Measurements from ENCODE around the gene PDE4B.
"Not testable (repeated sequence)": the region's sequence is repeated elsewhere in the genome, so short reads cannot be mapped to it uniquely, and the experiment has no call there.

PDE4B gene

DNA sequence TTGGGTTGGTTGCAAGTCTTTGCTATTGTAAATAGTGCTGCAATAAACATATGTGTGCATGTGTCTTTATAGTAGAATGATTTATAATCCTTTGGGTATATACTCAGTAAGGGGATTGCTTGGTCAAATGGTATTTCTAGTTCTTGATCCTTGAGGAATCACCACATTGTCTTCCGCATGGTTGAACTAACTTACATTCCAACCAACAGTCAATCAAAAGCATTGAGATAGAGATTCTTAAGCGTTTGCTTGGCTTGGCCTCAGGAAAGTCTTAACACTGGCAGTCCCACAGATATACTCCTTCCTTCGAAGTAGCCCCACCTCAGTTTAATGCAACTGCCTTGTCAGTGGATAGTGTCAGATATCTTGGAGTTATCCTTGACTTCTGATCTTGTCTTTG, 63.9 kb downstream of the PDE4B start:
- DNase-seq; in situ Hi-C loops (cut with MboI; ENCODE audit: low pct_unique_long_range_greater_than_20kb, low sequenced_read_pairs): not testable (repeated sequence)

DNA sequence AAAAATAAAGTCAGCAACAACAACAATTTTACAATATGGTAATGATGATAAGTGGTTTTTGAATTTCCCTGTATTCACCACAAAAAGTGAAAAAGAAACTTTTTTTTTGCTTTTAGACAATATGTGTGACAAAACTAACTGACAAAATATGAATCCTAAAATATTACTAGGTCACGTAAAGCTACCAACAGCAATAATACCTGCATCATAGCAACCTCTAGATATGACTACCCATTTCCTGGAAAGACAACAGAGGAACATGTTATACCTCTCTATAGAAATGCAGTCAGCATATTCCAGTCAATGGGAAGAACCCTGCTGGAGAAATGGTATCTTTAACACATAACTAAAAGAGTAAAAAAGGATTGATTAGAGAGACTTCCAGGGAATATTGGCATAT, 73.7 kb downstream of the PDE4B start:
- in situ Hi-C loops (cut with MboI; ENCODE audit: low pct_unique_long_range_greater_than_20kb, low sequenced_read_pairs) = no loop called here
- DNase-seq = no peak

DNA sequence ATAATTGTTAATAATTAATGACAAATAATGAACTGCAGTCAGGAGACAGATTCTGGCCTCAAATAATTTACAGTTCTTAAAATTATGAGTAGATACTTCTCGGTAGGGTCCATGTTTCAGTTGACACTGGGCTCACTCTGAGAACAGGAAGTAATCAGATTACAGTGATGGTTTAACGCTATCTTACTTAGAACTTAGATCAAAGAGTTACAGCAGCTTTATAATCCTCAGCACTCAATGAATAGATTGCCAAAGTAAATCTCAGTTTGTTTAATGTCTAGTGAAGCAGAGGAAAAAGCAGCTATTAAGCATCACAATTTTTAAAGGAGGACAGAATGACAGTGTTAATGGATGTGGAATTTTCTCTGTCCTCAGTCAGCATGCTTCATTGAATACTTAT, 79.6 kb downstream of the PDE4B start:
- in situ Hi-C loops (cut with MboI; ENCODE audit: low pct_unique_long_range_greater_than_20kb, low sequenced_read_pairs) = no loop called here
- peak; percentile 8 for DNase-seq

DNA sequence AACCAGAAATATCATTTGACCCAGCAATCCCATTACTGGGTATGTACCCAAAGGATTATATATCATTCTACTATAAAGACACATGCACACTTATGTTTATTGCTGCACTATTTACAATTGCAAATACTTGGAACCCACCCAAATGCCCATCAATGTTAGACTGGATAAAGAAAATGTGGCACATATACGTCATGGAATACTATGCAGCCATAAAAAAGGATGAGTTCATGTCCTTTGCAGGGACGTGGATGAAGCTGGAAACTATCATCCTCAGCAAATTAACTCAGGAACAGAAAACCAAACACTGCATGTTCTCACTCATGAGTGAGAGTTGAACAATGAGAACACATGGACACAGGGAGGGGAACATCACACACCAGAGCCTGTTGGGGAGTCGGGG, 85.6 kb downstream of the PDE4B start:
- DNase-seq; in situ Hi-C loops (cut with MboI; ENCODE audit: low pct_unique_long_range_greater_than_20kb, low sequenced_read_pairs): not testable (repeated sequence)

DNA sequence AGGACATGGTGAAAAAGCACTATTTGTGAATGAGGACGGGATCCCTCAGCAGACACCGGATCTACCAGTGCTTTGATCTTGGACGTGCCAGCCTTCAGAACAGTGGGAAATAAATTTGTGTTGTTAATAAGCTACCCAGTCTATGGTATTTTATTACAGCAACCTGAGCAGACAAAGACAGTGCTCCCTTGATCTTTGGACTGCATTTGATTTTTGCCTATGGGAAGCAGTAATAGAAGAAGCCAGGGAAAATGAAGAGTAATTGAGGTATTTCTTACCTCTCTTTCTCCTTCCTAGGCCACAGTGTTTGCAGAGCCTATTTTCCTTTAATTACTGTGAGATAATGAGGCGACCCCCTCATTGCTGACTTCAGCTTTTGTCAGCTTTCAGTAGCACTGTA, 87.9 kb downstream of the PDE4B start:
- in situ Hi-C loops (cut with MboI; ENCODE audit: low pct_unique_long_range_greater_than_20kb, low sequenced_read_pairs) = no loop called here
- no peak for DNase-seq

DNA sequence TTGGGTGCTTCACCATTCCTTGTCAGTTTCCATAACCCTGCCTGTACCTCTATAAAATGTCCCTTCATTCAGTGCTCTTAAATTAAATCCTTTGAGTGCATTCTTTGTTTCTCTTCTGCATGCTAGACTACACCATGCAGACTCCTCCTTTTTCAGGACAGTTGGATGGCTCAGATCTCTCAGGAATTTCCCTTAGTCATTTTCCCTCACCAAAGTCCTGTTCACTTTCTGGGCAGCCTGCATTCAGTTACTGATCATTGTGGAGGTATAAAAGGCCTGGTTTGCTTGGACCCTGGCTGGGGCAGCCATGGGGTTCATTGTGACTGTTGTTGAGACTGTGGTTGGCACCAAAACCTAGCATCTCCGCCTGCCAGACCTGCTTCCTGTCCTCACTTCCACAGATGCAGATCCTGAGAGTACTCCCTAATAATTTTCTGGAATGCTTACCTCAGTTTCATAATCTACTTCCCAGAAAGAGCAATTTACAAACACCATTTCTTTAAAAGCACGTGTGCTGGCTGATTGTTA, 88.4 kb downstream of the PDE4B start:
- DNase-seq = no peak
- in situ Hi-C loops (cut with MboI; ENCODE audit: low pct_unique_long_range_greater_than_20kb, low sequenced_read_pairs) = no loop called here

DNA sequence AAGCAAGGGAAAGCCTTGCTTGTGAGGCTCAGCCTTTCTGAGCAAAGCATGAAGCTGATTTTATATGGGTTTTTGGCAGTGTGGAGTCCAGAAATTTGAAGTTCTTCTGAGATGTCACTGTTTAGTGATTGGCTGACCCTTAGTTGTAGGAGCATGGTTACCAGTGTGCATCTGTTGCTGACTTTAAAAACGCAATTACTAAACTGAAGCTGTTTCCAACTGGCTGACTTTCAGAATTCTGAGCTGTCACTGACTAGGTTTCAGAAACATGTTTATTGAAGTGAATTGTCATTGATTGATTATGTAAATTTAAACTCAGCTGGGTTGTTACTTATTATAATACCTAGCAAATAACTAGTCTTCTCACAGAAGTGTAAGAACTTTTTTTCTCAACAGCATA, 89.4 kb downstream of the PDE4B start:
- DNase-seq = no peak
- in situ Hi-C loops (cut with MboI; ENCODE audit: low pct_unique_long_range_greater_than_20kb, low sequenced_read_pairs) = no loop called here

DNA sequence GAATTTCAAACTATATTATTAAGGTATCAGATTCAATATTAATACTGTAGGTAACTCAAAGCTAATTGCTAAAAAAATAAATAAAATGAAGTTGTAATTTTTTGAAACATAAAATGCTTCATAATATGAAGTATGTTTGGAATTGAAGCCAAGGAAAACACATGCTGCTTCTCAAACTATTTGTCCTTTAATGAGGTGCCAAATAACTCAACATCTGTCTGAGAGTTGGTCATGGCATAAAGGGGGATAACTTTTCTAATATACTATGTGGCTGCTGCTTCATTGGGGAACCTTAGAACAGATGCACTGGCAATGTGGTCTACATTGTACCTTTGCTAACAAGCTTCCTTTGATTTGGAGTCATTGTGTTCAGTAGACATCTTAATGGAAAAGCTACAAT, 96.7 kb downstream of the PDE4B start:
- in situ Hi-C loops (cut with MboI; ENCODE audit: low pct_unique_long_range_greater_than_20kb, low sequenced_read_pairs) = no loop called here

DNA sequence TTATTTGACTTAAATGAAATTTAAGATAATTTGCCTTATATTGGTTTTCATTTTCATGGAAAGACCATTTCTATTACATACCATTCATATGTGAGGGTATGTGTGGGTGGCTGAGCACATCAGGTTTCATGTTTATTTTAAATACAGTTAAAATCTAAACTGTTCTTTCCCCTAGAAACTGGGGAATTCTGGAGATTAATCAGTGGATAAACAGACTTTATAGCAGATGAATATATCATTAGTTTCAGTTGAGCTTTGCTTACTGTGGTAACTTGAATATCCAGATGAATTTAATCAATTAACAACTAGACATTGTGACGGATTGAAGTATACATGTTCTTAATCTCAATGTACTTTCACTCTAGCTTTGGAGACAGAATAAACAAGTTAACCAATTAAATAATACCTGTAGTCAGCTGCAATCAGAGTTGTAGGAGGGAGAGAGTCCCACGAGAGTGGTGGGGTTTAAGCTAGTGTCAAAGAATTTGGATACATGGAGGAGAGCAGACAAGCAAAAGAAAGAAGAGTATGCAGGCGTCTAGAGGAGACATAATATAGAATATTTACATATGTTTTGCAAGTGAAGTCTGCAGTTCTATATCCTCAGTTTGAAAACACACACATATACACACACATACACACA, 97.6 kb downstream of the PDE4B start:
- in situ Hi-C loops (cut with MboI; ENCODE audit: low pct_unique_long_range_greater_than_20kb, low sequenced_read_pairs) = no loop called here
- no peak for DNase-seq

More for the DNA sequence above, 96.7 kb downstream of the PDE4B start:
- DNase-seq = no peak

DNA sequence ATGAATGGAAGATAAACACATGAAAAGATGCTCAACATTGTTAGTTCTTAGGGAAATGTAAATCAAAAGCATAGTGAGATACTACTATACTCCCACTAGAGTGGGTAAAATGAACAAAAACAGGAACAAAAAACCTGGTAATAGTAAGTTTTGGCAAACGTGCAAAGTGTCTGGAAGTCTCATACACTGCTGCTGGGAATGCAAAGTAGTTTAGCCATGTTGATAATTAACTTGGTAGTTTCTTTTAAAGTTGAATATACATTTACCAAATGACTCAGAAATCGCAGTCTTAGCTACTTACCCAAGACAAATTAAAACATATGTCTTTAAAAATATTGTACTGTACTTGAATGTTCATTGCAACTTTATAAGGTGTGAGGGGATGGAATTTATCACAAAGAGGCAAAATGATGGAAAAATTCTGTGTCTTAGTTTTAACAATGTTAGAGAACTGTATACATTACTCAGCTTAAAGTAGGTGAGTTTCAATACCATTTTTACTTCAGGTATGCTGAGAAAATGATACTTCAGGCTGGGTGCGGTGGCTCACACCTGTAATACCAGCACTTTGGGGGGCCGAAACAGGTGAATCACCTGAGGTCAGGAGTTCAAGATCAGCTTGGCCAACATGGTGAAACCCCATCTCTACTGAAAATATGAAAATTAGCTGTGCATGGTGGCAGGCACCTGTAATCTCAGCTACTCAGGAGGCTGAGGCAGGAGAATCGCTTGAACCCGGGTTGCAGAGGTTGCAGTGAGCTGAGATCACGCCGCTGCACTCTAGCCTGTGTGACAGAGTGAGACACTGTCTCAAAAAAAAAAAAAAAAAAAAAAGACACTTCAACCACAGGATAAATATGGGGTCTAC, 102.3 kb downstream of the PDE4B start:
- DNase-seq = no peak
- in situ Hi-C loops (cut with MboI; ENCODE audit: low pct_unique_long_range_greater_than_20kb, low sequenced_read_pairs) = no loop called here

DNA sequence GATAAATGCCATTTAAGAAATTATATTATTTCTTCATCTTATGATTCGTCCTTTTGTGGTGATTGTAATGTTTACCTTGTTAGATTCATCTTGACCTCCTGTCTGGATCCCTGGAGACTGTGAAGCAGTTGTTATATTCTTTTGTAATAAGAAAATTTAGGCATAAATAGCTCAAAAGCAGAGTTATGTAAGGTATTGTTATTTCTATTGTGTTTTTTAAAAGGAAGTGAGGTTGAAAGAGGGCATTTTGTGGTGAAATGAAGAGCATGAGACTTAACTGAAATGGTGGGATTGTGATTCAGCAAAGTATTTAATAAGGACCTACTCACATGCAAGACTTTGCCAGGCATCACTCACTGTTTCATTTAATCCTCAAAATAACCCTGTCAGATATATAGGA, 104.0 kb downstream of the PDE4B start:
- DNase-seq = no peak
- in situ Hi-C loops (cut with MboI; ENCODE audit: low pct_unique_long_range_greater_than_20kb, low sequenced_read_pairs) = no loop called here

DNA sequence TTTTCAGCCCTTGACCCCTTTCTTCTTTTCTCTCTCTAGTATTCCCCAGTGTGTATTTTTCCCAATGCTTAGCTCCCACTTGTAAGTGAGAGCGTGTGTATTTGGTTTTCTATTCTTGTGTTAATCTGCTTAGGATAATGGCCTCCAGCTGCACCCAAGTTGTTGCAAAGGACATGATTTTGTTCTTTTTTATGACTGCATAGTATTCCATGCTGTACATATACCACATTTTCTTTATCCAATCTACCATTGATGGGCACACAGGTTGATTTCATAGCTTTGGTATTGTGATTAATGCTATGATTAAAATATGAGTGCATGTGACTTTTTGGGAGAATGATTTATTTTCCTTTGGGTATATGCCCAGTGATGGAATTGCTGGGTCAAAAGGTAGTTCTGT, 104.8 kb downstream of the PDE4B start:
- DNase-seq = no peak
- in situ Hi-C loops (cut with MboI; ENCODE audit: low pct_unique_long_range_greater_than_20kb, low sequenced_read_pairs) = no loop called here

DNA sequence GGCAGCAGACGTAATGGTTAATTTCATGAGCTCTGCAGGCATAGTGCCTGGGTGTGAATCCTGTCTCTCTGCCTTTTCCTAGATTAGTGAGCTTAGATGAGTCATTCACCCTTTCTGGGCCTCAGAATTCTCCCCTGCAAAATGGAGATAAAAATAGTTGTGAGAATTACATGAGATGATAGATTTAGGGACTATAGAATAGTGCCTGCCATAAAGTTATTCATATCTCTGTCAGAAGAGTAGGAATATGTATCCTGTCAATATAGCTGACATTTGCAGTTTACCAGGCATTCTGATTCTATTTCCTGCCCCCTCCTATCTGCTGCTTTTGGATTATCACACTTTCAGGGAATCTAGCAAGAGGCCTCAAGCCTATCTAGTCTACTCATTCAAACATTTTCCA, 112.0 kb downstream of the PDE4B start:
- no peak for DNase-seq

DNA sequence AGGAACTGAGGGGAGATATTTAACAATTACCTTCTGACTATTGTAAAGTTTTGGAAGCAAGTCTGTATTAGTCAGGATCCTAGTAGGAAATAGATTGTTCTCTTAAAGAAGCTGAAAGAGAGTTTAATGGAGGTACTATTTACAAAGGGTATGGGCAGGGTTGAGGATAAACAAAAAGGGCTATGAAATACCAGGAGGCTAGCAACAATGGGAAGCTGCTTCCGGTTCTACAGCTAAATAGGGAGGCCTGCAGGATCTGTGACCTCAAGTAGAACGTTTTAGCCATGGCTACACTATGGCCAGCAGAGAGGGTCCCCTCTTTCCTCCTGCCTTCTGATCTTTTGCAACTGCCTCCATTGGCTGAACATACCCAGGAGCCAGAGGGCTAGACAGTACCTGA, 117.7 kb downstream of the PDE4B start:
- in situ Hi-C loops (cut with MboI; ENCODE audit: low pct_unique_long_range_greater_than_20kb, low sequenced_read_pairs) = no loop called here
- DNase-seq = no peak

More for the DNA sequence above, 112.0 kb downstream of the PDE4B start:
- in situ Hi-C loops (cut with MboI; ENCODE audit: low pct_unique_long_range_greater_than_20kb, low sequenced_read_pairs) = no loop called here

DNA sequence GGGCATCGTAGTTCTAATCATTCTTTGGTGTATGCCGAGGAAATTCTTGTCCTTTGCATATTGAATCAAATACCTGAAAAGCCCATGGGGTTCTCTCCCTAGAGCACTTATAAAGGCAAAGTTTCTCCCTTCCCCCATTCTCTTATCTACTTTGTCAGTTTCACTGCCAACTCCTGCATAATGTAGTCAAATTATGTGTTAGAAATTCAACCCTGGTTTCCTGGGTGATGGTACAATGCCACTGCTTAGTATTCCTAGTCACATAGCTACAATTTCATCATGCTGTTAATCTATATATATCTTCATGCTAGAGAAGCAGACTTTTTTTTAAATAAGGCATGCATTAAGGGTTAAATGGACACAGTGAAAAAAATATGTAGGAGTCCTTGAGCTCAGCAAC, 119.0 kb downstream of the PDE4B start:
- DNase-seq = no peak
- in situ Hi-C loops (cut with MboI; ENCODE audit: low pct_unique_long_range_greater_than_20kb, low sequenced_read_pairs) = no loop called here

DNA sequence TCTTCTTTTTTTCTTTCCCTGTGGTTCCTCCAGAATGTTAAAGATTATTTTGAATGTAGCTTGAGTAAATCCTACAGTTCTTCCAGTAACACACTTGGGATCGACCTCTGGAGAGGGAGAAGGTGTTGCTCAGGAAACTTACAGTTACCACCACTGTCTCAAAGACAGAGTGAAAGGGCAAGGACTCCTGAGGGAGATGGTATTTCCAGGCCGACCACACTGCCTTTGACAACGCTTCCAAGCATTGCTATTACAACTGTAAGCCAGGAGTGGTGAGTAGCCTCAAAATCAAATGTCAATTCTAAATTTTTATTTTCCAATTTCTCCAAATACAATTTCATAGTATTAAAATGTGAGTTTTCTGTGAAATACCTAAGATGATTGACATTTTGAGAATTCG, 125.9 kb downstream of the PDE4B start:
- in situ Hi-C loops (cut with MboI; ENCODE audit: low pct_unique_long_range_greater_than_20kb, low sequenced_read_pairs) = no loop called here
- no peak for DNase-seq

DNA sequence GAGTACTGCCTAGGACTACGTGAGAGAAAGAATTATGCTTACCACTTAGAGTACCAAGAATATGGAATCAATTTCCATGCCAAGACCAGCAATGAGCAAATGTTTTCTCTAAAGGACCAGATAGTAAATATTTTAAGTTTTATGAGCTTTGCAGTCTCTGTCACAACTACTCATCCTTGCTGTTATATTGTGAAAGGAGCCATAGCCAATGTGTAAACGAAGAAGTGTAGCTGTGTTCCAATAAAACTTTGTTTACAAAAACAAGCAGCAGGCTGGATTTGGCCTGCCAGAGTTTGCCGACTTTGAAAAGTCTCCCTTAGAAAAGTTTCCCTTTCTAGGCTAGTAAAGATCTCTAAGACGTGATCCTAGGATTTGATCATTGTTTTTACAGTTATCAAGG, 128.8 kb downstream of the PDE4B start:
- no peak for DNase-seq
- in situ Hi-C loops (cut with MboI; ENCODE audit: low pct_unique_long_range_greater_than_20kb, low sequenced_read_pairs) = no loop called here

DNA sequence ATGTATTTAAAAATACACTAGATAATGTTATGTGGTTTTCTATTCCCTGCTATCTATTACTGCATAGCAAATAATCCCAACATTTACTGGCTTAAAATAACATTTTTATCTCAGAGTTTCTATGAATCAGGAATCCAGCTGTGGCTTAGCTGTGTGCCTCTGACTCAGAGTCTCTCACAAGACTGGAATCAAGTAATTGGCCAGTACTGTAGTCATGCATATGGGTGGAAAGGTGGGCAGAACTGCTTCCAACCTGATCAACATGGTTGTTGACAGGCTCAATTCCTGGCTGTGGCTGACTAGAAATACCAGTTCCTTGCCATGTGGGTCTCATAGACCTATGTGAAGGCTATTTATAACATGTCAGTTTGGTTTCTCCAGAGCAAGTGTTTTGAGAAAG, 131.8 kb downstream of the PDE4B start:
- in situ Hi-C loops (cut with MboI; ENCODE audit: low pct_unique_long_range_greater_than_20kb, low sequenced_read_pairs) = no loop called here
- no peak for DNase-seq

DNA sequence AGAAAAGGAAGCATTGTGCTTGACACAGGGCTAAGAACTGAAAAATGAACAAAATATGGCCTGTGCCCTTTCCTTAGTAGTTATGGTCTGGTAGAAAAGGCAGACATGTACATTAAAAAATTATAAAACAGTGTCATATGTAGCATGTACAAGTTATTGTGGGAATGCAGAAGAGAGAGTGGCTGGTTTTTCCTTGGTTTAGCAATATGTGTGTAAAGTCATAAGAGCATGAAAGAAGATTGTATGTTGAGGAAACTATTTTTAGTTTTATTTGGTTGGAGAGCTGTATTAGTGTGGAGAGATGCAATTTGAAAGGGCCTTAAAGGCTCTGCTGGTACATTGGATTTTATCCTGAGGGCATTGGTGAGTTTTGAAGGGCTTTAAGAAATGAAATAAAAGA, 145.8 kb downstream of the PDE4B start:
- in situ Hi-C loops (cut with MboI; ENCODE audit: low pct_unique_long_range_greater_than_20kb, low sequenced_read_pairs) = loop anchor here (25.0 kb wide), 1 partner anchor 524 kb away; no protein-coding TSS in a partner anchor
- DNase-seq = no peak

DNA sequence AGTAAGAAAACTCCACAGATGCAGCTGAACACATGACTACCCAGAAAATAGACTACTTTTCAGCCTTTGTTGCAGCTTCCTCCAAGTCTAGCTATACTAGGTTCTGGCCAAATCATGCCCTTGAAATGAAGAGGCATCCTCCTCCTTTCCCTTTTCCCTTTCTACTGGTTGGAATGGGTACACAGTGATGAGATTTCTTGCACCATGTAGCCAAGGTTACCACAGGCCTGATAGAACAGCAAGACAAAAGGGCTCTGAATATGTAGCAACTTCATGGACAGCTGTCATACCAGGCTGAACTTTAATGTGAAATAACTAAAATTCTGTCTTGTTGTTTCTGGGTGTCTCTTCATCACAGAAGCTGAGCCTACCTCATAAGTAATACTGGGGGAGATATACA, 146.5 kb downstream of the PDE4B start:
- in situ Hi-C loops (cut with MboI; ENCODE audit: low pct_unique_long_range_greater_than_20kb, low sequenced_read_pairs) = loop anchor here (25.0 kb wide), 1 partner anchor 523 kb away; no protein-coding TSS in a partner anchor
- no peak for DNase-seq
